ENCODE data around the gene LEMD2. TPM values are rescaled to one million over a fixed set of nuclear protein-coding genes. Genes with fewer than 3 reads are reported as not detected.

The LEMD2 gene
- total RNA-seq, 4 donors from 2014 or later: 57.3 to 159 (median 112) TPM

GRCh38 chr6:33820243-33820642, 31.3 kb upstream of the LEMD2 start:
- H3K27me3 ChIP-seq: peaks cover 8% of the 10 kb centered on the region
- 65 to 68% methylated on average over 7 to 10 of the region's 10 CpGs for WGBS, 2 donors (ENCODE audit: low coverage in 1 of 2)
- intact Hi-C loops (cut with DNase I; ENCODE audit: low total_unique reads) (no loop called here), in situ Hi-C loops (cut with MboI; ENCODE audit: low pct_ligation_motif_present in 1 of 4, low pct_unique_long_range_greater_than_20kb in 1 of 4, low sequenced_read_pairs in 3 of 4) (no loop called here)
- peaks cover 0 to 5% (median 2%) of the 10 kb centered on the region in 4 donors for H3K4me1 ChIP-seq
- no peak overlapping the region for H3K4me3 ChIP-seq
- DNase-seq: no peak
- H3K27ac ChIP-seq: no peak overlapping the region
- no peaks in the 10 kb centered on the region for H3K9me3 ChIP-seq
- TF ChIP-seq POLR2AphosphoS5 (IDR thresholded peaks at IDR 0.05) (no peak), EP300 (IDR thresholded peaks at IDR 0.05; ENCODE audit: low read depth) (no peak), CTCF (IDR thresholded peaks at IDR 0.05) (no peak), POLR2A (IDR thresholded peaks at IDR 0.05) (no peak)
- no peaks in the 10 kb centered on the region for H3K36me3 ChIP-seq

- no peak for TF ChIP-seq POLR2AphosphoS5 (IDR thresholded peaks at IDR 0.05)
- no peak for TF ChIP-seq EP300 (IDR thresholded peaks at IDR 0.05; ENCODE audit: low read depth)
- no peak for TF ChIP-seq POLR2A (IDR thresholded peaks at IDR 0.05)
- TF ChIP-seq CTCF (IDR thresholded peaks at IDR 0.05): no peak
- H3K4me1 ChIP-seq: no peaks in the 10 kb centered on the region
- no peak for DNase-seq
- in situ Hi-C loops (cut with MboI; ENCODE audit: low pct_ligation_motif_present in 1 of 4, low pct_unique_long_range_greater_than_20kb in 1 of 4, low sequenced_read_pairs in 3 of 4) (no loop called here), intact Hi-C loops (cut with DNase I; ENCODE audit: low total_unique reads) (no loop called here)
- 50 to 68% methylated on average over 2 to 4 of the region's 4 CpGs for WGBS, 2 donors (ENCODE audit: low coverage in 1 of 2)
- H3K4me3 ChIP-seq: no peak overlapping the region
- H3K9me3 ChIP-seq: no peaks in the 10 kb centered on the region
- no peak overlapping the region for H3K27ac ChIP-seq
- peaks cover 19% of the 10 kb centered on the region for H3K27me3 ChIP-seq
- no peaks in the 10 kb centered on the region for H3K36me3 ChIP-seq
Measured at GRCh38 chr6:33819021-33819420, 30.1 kb upstream of the LEMD2 start.

GRCh38 chr6:33818293-33818692, 29.4 kb upstream of the LEMD2 start:
- Histone ChIP-seq H3K27me3 (peaks cover 26% of the 10 kb centered on the region), H3K9me3 (no peaks in the 10 kb centered on the region), H3K27ac (no peak overlapping the region), H3K4me3 (no peak overlapping the region), H3K36me3 (no peaks in the 10 kb centered on the region), H3K4me1 (no peaks in the 10 kb centered on the region)
- DNase-seq: no peak
- WGBS, 2 donors (ENCODE audit: low coverage in 1 of 2): 66 to 67% methylated on average over 1 to 3 of the region's 3 CpGs
- intact Hi-C loops (cut with DNase I; ENCODE audit: low total_unique reads) (no loop called here), in situ Hi-C loops (cut with MboI; ENCODE audit: low pct_ligation_motif_present in 1 of 4, low pct_unique_long_range_greater_than_20kb in 1 of 4, low sequenced_read_pairs in 3 of 4) (no loop called here)
- no peak for TF ChIP-seq POLR2AphosphoS5 (IDR thresholded peaks at IDR 0.05)
- TF ChIP-seq EP300 (IDR thresholded peaks at IDR 0.05; ENCODE audit: low read depth): no peak
- no peak for TF ChIP-seq POLR2A (IDR thresholded peaks at IDR 0.05)
- no peak for TF ChIP-seq CTCF (IDR thresholded peaks at IDR 0.05)

GRCh38 chr6:33817489-33817888, 28.6 kb upstream of the LEMD2 start:
- no peaks in the 10 kb centered on the region for H3K9me3 ChIP-seq
- no peak for TF ChIP-seq EP300 (IDR thresholded peaks at IDR 0.05; ENCODE audit: low read depth)
- TF ChIP-seq POLR2AphosphoS5 (IDR thresholded peaks at IDR 0.05): no peak
- no peak overlapping the region for H3K27ac ChIP-seq
- in situ Hi-C loops (cut with MboI; ENCODE audit: low pct_ligation_motif_present in 1 of 4, low pct_unique_long_range_greater_than_20kb in 1 of 4, low sequenced_read_pairs in 3 of 4) (no loop called here), intact Hi-C loops (cut with DNase I; ENCODE audit: low total_unique reads) (no loop called here)
- H3K36me3 ChIP-seq: no peaks in the 10 kb centered on the region
- peaks cover 34% of the 10 kb centered on the region for H3K27me3 ChIP-seq
- 52% methylated on average over 5 of the region's 5 CpGs; no CpG with 5 or more reads in 1 of the 2 donors for WGBS, 2 donors (ENCODE audit: low coverage in 1 of 2)
- H3K4me3 ChIP-seq: no peak overlapping the region
- no peaks in the 10 kb centered on the region for H3K4me1 ChIP-seq
- no peak for DNase-seq

- no peaks in the 10 kb centered on the region for H3K36me3 ChIP-seq
- in situ Hi-C loops (cut with MboI; ENCODE audit: low pct_ligation_motif_present in 1 of 4, low pct_unique_long_range_greater_than_20kb in 1 of 4, low sequenced_read_pairs in 3 of 4) (no loop called here), intact Hi-C loops (cut with DNase I; ENCODE audit: low total_unique reads) (no loop called here)
- no peaks in the 10 kb centered on the region for H3K9me3 ChIP-seq
- no peaks in the 10 kb centered on the region for H3K4me1 ChIP-seq
- DNase-seq: no peak
- WGBS, 2 donors (ENCODE audit: low coverage in 1 of 2): 71% methylated on average over 8 of the region's 8 CpGs; no CpG with 5 or more reads in 1 of the 2 donors
- peaks cover 40% of the 10 kb centered on the region for H3K27me3 ChIP-seq
- no peak overlapping the region for H3K27ac ChIP-seq
- no peak overlapping the region for H3K4me3 ChIP-seq
- TF ChIP-seq EP300 (IDR thresholded peaks at IDR 0.05; ENCODE audit: low read depth) (no peak), CTCF (IDR thresholded peaks at IDR 0.05) (no peak)
Measured at GRCh38 chr6:33816911-33817310, 28.0 kb upstream of the LEMD2 start.
